ENCODE results near the gene MAN2C1. TPM values are rescaled to one million over a fixed set of nuclear protein-coding genes. Genes with fewer than 3 reads are reported as not detected.
"Not testable (repeated sequence)": the region's sequence is repeated elsewhere in the genome, so short reads cannot be mapped to it uniquely, and the experiment has no call there.

The MAN2C1 gene
- total RNA-seq, 1 donor from 2014 or later: 66.1 TPM

DNA sequence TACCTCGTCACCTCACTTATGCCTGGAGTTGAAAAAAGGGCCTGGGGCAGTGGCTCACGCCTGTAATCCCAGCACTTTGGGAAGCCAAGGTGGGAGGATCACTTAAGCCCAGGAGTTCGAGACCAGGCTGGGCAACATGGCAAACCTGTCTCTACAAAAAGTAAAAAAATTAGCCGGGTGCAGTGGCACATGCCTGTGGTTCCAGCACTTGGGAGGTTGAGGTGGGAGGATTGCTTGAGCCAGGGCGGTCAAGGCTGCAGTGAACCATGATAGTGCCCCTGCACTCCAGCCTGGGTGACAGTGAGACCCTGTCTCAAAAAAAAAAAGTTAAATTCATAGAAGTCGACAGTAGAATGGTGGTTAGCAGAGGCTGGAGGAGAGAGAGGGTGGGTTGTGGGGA, 26.2 kb downstream of the MAN2C1 start:
- ATAC-seq: no peak

DNA sequence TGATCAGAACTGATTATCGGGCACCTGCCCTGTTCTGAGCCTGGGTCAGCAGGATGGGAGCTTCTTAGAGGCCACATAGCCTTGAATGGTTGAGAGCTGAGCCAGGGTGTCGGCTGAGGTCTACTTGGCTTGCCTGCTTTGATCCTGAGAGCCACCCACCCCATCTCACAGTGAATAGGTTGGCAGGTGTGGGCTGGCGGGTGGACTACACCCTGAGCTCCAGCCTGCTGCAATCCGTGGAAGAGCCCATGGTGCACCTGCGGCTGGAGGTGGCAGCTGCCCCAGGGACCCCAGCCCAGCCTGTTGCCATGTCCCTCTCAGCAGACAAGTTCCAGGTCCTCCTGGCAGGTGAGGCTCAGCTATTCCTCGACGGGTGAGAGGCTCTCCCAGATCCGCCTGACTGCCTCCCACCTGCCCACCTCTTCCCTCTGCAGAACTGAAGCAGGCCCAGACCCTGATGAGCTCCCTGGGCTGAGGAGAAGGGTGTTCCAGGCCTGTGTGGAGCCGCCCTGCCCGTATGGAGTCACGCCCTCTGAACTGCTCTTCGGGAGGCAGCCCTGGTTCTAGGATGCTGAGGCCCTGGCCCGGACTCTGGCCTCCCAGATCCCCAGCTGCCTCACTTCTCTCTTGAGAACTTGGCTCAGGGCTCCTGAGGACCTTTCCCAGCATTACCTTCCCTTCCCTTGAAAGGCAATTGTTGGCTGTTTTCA, 28.7 kb downstream of the MAN2C1 start:
- no peak for ATAC-seq

DNA sequence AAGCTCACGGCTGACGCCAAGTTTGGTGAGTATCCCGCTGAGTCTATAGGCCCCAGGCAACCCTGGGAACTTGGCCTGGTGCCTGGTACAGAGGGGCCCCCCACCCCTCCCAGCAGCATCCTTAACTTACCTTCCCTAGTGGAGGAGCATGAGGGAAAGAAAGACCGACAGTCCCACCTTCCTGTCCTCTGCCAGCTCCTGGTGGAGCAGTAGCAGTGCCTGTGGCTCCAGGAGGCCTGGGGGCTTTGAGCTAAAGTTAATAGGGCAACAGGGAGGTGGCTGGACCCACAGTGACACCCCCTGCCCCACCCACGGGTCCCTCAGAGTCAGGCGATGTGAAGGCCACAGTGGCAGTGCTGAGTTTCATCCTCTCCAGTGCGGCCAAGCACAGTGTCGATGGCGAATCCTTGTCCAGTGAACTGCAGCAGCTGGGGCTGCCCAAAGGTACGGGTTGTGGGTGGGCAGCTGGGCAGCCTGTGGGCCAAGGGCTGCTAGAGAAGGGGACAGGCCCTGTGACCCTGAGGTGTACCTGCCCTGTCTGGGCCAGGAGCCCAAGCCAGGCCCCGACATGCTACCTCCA, 29.7 kb downstream of the MAN2C1 start:
- ATAC-seq: no peak

DNA sequence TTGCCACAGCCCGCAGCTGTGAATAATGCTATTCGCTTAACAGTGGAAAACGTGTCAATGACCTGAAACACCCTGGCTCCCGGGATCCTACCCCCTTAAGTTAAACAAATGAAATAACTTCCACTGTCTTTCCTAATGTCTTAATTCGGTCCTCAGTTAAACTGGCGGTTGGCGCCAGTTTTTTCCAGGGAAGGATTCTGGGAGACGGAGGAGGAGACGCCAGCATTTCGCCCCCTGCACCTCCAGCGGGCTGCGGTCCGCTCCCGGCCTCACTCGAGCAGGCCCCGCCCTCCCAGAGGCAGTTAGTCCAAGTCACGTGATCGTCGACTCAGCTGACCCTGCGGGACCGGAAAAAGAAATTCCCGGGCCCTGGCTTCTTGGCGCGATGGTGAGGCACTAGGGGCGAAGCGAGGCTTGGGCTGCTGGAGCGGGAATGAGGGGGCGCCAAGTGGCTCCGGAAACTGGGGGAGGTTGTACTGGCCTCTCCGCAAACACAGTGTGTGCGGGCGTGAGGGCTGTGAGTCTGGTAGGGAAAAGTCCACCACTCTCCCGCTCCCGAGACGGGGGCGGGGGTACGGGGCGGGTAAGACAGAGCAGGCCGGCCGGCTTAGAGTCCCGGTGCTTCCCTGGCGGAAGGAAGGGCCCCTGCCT, 32.6 kb downstream of the MAN2C1 start, which contains the start of gene COMMD4:
TSS of gene COMMD4 (plus strand) at position 359 of the 651 bp plus-strand sequence. CDS start at position 386, 27 bp downstream.
- peak; percentile 84 for ATAC-seq

DNA sequence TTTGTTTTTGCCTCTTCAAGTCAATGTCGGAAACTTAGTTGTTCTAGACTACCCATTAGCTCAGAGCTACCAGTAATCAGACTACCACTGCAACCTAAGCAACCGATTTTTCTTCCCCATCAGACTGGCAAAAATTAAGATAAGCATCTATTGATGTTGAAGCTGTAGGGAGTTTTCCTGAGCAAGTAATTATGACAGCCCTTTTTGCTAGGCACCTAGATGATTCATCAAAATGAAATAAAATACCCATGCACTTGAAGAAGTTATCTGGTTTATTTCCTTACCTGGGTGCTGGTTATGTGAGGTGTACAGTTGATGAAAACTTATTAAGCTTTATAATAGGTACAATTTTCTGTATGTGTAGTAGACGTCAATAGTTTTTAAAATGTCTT, 33.1 kb downstream of the MAN2C1 start:
- ATAC-seq: no peak

DNA sequence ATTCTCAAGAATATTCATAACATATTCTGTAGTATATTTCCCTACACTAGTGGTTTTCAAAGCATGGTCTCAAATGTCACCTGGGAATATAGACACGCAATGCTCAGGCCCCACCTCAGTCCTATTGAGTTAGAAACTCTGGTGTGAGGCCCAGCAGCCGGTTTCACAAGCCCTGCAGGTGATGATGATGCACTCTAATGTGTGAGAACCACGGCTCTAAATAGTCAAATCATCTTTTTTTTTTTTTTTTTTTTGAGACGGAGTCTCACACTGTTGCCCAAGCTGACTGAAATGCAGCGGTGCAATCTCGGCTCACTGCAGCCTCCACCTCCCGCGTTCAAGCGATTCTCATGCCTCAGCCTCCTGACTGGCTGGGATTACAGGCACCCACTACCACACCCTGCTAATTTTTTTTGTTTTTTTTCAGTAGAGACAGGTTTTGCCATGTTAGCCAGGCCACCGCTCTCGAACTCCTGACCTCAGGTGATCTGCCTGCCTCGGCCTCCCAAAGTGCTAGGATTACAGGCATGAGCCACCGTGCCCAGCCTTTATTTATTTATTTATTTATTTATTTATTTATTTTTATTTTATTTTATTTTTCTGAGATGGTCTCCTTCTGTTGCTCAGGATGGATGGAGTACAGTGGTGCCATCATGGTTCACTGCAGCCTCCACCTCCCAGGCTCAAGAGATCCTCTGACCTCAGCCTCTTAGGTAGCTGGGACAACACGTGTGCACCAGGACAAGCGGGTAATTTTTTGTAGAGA, 34.6 kb downstream of the MAN2C1 start:
- ATAC-seq: not testable (repeated sequence)

DNA sequence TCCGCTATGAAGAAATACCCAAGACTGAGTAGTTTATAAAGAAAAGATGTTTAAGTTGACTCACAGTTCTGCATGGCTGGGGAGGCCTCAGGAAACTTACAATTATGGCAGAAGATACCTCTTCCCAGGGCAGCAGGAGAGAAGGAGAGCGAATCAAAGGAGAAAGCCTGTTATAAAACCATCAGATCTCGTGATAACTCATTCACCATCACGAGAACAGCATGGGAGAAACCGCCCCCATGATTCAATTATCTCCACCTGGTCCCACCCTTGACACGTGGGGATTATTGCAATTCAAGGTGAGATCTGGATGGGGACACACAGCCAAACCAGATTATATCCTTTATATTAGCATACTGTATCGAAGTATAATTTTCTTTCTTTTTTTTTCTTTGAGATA, 36.3 kb downstream of the MAN2C1 start:
- ATAC-seq: not testable (repeated sequence)

GRCh38 chr15:75329571-75329970, 38.8 kb downstream of the MAN2C1 start:
- no peak for ATAC-seq

DNA sequence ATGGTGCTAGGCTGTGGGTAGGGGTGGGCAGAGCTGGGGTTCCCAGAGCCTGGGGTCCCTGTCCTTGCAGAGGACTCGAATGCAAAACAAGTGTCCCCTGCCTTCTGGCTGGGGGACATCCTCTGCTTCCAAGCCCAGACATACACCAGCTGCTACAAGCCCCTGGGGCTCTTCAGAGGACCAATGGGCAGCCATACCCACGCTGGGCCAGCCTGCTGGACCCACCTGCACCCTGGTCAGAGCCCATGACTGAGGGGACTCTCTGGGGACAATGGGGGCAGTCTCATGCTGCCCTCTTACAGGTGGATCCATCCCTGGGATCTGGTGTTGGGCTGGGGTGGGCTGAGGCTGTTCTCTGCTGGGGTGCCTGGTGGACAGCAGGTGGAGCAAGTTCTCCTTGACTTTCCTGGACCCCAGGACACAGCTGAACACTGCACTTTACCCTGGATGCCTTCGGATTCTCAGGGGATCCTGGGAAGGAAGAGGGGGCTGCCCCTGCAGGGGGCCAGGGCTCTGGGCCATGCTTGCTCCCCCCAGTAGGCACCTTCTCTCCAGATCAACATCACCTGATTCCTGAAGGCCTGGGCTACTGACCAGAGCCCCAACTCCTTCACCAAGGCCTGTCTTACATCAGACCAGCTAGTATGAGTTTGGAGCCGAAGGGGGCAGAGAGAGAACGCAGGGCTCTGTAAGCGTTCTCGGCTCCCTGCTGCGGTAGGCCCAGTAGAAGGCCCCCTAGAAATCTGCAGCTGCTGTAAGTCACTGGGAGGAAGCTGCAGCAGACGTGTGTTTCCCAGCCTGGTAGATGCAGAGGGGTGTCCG, 39.7 kb downstream of the MAN2C1 start:
- no peak for ATAC-seq

GRCh38 chr15:75327491-75327890, 40.9 kb downstream of the MAN2C1 start:
- no peak for ATAC-seq

GRCh38 chr15:75327005-75327404, 41.4 kb downstream of the MAN2C1 start:
- ATAC-seq: no peak

DNA sequence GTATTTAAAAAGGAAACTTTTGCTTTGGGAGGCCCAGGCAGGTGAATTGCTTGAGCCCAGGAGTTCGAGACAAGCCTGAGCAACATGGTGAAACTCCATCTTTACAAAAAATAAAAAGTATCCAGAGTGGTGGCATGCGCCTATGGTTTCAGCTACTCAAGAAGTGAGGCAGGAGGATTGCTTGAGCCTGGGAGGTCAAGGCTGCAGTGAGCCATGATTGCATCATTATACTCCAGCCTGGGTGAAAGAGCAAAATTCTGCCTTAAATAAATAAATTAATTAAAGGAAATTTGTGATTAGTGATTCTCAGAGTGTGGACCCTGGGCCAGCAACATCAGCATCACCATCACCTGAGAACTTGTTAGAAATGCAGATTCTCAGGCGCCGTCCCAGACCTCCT, 42.5 kb downstream of the MAN2C1 start:
- ATAC-seq: no peak

DNA sequence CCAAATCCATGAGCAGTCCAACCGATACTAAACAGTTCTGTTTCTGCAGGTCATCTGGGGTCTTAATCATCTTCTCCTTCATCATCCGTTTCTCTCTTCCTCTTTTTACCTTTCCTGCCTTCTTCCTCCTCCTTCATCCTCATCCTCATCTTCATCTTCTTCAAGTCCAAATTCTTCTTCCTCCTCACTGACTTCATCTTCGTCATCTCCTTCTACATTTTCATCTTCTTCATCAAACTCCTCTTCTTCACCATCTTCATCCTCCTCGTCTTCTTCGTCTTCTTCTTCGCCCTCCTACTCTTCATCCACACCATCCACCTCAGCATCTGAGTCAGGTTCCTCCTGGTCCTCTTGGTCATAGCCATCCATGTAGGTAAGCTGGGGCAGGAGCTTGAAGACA, 46.7 kb downstream of the MAN2C1 start:
- no peak for ATAC-seq

- not testable (repeated sequence) for ATAC-seq
Observed at GRCh38 chr15:75319231-75319897, 49.0 kb downstream of the MAN2C1 start.

DNA sequence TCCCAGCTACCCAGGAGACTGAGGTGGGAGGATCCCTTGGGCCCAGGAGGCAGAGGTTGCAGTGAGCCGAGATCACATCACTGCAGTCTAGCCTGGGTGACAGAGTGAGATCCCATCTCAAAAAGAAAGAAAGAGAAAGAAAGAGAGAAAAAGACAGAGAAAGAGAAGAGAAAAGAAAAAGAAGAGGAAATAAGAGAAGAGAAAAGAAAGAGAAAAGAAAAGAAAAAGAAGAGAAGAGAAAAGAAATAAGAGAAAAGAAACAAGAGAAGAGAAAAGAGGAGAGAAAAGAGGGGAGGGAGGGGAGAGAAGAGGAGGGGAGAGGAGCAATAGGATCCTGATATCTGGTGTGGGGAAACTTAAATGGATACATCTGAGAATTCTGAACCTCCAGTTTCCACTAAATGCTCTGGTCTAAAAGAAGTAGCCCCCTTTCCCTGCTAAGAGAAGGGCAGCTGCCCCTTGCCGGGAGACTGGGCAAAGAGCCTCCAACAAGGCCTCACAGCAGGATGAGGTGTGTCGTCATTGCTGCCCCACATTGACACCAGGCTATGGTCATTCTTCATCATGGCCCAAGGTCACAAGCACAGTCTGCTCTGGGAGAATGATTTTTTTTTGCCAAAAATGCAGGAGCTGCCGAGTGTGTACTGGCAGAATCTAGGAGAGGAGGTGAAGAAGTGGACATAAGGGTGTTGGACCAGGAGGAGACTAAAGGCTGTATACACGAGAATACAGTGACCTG, 53.7 kb downstream of the MAN2C1 start:
- ATAC-seq: no peak

GRCh38 chr15:75313116-75313845, 55.1 kb downstream of the MAN2C1 start:
- ATAC-seq: peak; percentile 52

DNA sequence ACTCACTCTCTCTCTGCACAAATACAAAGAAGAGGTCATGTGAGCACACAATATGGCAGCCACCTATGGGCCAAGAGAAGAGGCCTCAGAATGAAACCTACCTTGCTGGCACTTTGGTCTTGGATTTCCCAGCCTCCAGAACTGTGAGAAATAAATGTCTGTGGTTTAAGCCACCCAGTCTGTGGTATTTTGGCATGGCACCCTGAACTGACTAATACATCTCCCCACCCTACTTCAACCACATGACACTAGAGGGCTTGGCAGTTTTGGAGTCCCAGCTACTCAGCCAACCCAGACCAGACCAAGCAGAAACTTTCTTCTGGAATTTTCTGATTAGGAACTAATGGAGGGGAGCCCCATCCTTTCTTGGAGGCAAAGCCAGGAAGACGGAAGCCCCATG, 55.9 kb downstream of the MAN2C1 start:
- ATAC-seq: not testable (repeated sequence)

- no peak for ATAC-seq
Observed at GRCh38 chr15:75309711-75310110, 58.7 kb downstream of the MAN2C1 start.

DNA sequence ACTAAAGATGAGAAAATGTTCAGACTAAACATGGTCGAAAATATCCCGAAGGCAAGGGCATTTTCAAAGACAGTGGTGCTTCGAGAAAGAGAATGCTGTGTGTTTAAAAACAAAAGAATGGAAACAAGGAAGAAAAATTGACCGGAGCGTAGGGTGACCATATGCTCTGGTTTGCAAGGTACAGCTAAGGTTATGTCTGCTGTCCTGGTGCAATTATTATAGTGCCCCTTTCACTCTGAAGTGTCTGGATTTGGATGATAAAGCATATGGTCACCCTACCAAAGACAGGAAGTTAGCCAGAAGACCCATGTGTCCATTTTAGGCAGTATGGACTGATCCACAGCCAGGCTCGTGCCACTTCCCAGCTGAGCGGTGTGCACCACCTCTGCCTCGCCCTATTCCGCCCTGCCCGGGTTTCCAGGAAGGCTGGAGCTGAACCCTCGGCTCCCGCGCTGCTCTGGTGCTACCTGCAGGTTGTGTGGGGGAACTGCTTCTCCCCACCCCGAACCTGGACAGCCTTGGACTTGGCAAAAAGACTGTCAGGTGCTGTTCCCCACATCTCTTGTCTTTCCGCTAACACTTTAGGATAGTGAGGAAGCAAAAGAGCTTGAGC, 60.5 kb downstream of the MAN2C1 start:
- ATAC-seq: peak; percentile 95

DNA sequence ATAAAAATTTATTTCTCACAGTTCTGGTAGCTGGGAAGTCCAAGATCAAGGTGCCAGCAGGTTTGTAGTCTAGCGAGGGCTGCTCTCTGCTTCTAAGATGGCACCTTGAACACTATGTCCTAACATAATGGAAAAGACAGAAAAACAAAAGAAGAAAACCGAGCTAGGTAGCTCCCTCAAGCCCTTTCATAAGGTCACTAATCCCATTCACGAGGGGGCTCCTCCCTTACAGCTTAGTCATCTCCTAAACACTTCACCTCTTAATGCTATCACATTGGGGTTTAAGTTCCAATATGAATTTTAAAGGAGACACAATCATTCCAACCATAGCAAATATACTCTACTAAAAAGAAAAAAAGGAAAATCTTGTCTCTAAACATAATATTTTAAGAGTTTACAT, 62.2 kb downstream of the MAN2C1 start:
- ATAC-seq: no peak
